HG03196 (cell line): Measurements from ENCODE around the gene GNB1L.
A peak's percentile ranks its signal among the peaks of the same experiment; 100 is the strongest.

ENCODE experiments used
- ATAC-seq: cut with Tn5 transposase; IDR thresholded peaks from one replicate; pipeline ENCODE4 v1.9.1; 2021; ENCODE audit not compliant: unreplicated experiment

Gene GNB1L, protein sequence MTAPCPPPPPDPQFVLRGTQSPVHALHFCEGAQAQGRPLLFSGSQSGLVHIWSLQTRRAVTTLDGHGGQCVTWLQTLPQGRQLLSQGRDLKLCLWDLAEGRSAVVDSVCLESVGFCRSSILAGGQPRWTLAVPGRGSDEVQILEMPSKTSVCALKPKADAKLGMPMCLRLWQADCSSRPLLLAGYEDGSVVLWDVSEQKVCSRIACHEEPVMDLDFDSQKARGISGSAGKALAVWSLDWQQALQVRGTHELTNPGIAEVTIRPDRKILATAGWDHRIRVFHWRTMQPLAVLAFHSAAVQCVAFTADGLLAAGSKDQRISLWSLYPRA

DNA sequence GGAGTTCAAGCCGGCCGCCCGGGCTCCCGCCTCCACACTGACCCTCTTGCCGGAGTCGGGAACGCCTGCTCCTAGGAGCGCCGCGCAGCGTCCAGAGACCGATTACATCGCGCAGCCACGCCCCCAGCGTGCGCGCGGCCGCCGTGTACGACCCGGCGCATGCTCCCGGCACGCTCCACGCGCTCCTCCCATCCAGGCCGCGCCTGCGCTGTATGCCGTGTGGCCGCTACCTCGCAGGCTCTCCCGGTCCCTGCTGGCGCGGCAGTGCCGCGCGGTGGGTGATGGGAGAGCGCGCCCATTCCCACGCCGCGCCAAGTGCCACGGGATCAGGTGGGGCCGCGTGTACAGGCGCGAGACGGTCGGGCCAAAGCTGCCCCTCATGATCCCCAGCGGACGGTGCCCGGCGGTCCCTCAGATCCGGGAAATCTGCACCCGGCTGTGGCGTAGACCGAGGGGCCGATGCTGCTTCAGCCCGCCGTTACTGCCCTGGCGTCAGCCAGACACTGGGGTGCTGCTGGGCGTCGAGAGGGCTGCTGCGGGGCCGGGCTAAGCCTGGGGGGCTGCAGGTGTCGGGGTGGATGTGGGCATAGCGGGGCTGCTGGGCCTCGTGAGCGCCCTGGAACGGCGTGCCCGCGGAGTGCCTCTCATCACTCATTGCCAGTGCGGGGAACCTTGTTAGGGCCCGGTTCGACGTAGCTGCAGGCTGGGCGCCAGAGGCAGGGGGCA lies at the start of gene GNB1L, which contains the start of gene RTL10:
TSS of gene GNB1L (minus strand) at position 97 of the 726 bp plus-strand sequence. CDS start 33,519 bp downstream, outside the sequence.
TSS of gene RTL10 (minus strand) at position 97 of the 726 bp plus-strand sequence. CDS start 2,613 bp downstream, outside the sequence.
- peak; percentile 73 for ATAC-seq

DNA sequence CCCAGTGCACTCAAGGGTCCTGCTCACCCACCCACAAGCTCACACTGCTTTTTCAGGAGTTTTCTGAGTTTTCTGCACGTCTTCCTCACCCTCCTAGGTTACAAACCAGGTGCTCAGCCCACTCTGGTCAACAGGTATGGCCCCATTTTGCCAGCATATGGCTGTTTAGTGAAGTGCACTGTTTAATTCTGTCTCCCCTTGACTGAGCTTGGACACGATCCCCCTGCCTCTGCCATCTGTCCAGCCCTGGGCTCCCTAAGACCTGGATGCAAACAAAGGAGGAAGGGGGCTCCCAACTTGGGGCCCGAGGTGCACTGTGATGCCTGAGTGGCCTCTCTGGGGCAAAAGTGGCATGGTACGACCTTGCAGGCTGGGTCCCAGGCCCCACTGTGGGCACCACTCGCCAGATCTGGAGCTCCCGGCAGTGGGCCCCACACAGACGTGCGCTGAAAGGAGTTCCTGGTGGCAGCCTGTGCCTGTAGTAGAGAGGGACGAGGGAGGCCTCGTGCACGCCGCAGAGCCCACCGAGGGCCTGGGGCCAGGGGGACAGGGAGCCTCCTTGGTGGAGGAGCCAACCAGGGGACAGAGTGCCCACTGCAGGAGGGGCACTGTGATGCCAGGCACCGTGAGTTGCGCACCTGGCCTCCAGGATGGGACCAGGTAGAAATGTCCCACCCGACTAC lies 49.6 kb upstream of the GNB1L start:
- no peak for ATAC-seq

DNA sequence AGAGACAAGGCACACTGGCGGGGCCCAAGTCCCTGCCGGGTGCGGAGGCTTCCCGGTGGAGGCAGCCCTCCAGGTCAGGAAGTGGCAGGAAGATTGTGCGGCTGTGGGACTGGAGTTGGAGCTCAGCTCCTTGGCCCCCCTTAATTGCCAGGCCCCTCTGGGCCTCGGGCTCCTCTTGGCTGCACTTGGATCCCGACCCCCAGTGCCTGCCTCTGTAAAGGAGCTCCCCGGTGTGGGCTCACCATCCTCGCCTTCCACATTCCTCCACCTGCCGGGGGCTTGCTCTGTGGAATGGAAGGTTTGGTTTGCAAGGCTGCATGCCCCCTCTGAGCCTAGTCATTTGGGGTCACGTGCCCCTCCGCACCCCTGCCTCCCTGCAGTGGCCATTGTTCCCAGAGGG lies 48.8 kb upstream of the GNB1L start:
- ATAC-seq: no peak

DNA sequence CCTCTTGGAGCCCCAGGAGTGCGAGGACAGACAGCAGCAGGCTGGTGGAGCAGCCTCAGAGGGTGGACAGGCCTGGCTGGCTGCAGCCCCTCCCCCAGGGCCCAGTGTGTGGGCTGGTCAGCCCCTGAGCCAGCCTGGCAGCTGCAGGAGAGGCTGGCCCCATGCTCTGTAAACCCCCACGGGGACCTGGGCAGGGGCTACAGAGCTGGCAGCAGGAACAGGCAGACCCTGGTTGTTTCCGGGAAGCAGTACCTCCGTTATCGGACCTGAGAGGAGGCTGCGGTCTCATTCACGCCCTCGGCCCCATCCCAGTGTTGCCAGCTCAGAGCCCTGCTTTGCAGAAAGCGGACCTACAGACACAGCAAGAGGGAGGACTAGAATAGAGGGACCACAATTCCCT lies 48.4 kb upstream of the GNB1L start:
- ATAC-seq: no peak

DNA sequence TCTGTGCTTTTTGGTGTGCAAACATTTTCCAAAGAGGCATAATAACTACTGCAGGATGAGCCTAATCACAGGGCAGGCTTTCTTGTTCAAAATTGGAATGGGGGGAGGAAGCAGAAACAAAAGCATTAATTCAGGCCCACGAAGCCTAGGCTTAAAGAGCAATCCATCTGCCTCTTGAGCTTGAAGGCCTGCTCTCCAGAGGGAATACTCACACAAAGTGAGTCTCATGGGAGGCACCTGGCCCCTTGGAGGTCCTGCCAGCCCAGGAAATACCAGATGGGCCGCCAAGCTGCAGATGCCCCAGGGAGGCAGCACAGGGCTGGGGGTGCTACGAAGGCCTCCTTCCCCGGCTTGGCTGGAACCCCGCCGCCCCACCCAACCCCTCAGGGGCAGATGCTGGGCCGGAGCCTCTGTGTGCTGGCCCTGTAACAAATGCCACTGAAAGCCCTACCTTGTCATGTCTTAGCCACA lies 47.6 kb upstream of the GNB1L start:
- ATAC-seq: no peak

DNA sequence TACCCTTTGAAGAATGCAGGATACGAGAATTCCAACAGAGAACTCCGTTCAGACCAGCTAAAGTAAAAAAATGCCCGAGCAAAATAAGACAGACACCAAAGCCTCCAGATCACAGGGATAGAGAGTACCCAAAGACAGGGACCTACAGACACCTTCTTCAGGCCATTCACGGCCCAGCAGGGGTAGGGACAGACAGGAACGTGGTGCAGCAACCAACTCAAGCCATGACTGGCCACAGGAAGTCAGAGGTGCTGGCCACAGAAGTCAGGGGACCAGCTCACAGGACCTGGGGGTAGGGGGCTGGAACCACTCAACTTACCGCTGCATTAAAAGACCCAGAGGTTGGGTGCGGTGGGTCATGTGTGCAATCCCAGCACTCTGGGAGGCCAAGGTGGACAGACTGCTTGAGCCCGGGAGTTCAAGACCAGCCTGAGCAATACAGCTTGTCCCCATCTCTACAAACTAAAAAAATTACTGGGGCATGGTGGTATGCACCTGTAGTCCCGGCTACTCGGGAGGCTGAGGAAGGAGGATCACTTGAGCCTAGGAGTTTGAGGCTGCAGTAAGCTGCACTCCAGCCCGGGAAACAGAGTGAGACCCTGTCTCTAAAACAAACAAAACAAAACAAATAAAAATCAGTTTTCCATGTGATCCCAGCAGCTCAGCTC lies 47.0 kb upstream of the GNB1L start:
- ATAC-seq: no peak

DNA sequence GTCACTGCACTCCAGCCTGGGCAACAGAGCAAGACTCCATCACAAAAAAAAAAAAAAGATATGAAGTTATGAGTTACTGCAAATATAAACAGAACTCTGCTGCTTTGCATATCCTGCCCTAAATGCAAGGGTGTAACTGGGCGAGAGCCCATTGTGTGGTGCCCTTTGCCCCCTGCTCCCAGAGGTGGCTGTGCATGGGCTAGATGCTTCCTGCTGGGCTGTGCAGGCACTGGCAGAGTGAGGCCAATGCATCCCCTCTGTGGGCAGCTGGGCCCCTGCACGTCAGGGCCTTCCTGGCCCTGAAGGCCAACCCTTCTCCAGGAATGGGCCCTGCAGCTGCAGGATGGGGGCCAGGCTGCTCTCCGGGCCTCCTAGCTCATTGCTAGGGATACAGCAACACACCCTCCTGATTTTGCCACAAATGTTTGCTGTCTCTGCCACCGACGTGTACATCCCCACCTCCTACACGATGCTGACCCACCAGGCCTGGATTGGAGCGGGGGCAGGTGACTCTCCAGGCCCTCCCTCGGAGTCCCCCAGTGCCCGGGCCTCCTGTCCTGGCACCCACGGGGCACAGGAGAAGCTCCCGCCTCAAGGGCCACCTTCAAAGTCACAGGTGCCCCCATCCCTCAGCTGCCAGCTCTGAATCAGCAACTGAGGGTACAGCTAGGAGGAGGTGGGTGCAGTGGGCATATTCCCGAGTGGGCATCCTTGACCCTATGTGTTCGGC lies 46.2 kb upstream of the GNB1L start:
- ATAC-seq: no peak

DNA sequence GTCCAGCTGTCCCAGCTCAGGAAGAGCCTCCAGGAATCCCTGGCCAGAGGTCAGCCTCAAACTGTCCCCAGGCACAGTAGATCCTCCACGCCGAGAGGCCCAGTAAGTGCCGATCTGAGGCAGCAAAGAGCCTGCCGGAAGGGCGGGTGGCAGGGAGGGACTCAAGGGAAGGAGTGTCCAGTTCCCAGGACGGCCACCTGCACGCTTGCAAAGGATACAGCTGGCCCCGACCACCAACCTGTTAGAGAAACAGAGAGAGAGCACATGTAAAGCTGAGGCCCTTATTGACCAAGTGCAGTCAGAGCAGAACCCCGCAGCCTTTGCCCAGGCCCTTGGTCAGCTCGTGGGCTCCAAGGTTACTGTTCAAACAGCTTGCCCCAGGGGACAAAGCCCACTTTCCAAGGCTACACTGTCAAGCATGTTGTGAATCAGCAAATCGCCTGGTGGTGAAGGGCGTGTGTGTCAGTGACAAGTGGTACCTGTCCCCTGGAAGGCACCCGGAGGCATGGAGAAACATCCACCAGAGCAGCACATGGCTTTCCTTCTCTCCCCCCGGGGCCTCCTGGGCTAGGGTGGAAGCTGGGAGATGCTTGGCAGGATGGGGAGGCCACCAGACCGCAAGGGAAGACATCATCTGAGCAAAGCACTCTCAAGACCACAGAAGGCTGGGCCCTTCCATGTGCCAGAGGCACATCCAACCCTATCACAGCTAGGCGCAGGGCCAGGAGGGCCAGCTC lies 44.3 kb upstream of the GNB1L start:
- no peak for ATAC-seq

DNA sequence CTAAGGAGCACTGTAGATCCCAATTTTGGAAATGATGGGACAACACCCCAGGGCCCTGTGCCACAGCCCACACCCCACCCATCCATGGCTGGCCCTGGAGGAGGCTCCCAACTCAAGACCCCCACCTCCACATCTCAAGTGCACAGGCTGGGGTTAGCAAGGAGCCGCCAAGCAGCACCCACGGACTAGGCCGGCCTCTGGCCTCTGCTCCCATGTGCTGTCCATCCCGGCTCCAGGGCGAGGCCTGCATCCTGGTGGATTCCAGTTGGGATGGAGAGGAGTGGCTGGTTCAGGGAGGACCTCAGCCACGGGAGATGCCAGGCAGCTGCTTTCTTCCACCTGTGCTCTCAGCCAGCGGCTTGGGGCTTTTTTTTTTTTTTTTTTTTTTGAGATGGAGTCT lies 43.5 kb upstream of the GNB1L start:
- ATAC-seq: no peak

DNA sequence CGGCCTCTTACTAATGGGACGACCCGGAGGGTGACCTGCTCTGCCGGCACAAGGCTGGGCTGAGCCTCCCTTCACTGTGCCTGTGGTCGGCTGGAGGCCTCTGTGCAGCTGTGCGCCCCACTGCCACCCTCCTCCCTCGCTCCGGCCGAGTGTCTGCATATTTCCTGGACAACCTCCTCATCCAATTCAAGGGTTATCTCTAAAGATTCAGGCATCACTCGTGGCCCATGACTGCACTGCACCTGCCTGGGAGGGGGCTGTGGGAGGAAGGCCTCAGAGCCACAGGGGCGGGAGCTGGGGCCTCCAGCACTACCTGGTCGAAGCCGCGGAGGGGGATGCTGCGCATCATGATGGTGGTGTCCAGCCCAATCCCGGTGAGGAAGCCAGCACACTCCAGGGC lies 43.1 kb upstream of the GNB1L start:
- ATAC-seq: no peak

DNA sequence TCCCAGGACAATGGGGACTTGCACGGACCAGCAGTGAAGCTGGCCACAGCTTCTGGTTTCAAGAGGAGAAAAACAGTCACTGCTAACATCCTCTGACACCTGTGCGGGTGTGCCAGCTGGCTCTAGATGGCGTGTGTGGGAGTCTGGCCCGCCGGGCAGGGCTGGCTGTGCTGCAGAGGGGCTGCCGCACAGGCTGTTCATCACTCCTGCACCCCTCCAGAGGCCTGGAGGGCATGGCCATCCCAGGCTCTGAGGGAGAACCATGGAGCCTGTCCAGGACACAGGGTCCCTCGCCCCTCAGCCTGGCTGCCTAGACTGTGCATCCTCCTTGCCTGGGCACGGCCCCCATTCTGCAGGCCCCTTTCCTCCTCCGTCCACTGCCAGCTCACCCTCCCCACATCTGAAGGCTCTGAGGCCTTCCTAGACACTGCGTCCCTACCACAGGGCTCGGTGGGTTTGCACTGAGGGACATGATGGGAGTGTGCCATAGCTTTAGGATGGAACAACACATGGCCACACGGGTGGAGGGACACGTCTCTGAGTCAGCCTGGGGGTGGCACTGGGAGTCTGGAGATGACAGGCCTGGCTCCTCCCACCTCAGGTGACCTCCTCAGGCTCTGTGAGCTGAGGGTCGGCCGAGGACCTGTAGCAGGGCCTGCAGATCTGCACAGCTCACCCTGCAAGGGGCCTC lies 42.1 kb upstream of the GNB1L start:
- no peak for ATAC-seq

DNA sequence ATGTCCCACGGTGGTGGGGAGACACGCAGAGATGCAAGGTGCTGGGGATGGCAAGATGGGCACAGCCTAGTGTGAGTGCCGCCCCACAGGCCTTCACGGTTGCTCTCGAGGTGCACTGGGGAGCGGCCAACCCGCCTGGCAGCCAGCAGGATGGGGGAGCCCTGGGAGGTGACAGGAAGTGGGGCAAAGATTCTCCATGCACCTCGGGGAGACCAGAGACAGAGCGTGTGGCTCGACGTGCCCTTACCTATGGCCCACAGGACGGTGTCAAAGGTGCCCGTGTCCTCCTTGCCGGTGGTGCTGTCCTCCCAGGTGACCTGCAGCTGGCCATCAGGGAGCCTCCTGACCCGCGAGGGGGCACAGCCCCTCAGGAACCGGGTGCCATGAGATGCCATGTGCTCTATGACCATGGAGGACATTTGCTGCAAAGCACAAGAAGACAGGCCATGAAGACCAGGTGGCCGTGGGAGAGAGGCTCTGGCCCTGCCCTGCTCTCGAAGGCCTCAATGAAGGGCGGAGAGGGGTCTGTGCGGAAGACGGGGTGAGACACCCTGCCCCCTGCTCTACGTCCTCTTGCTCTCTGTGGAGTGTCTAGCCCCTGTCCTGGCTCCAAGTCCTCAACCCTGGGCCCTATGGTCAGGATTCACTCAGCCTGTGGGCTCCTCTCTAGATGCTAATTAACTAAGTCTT lies 40.6 kb upstream of the GNB1L start:
- ATAC-seq: no peak

DNA sequence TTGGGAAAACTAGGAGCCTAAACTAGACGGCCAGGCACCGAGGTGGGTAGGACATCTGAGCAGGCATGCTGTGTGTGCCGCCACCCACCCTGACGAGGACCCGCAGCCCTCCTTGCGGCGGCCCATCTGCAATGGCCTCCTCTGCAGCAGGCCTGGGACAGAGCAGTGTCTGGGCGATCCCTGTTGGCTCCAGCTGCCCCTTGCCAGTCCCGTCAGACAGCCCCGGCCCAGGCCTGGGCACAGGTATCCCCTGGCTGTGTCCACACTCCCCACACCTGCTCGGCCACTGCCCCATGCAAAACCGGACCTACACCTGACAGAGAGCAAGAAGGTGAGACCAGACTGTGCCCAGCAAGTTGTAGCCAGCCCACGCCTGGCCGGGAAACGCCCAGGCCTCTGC lies 38.7 kb upstream of the GNB1L start:
- ATAC-seq: no peak

DNA sequence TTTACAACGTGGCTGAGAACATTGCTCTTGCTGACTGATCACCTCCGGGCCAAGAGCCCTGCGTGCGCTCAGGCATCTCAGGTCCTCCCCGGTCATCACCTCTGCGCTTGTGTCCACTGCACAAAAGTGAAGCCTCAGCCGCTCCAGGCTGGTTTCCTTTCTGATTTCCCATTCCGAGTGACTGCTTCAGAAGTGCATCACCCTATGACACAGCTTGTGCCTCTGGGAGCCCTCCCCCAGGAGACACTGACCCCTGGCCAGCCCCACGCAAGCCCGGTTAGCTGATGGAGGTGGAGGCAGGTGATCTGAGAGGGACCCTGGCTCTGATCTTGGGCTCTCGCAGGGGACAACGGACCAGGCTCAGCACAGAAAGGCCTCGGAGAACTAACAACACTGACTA lies 38.3 kb upstream of the GNB1L start:
- no peak for ATAC-seq

DNA sequence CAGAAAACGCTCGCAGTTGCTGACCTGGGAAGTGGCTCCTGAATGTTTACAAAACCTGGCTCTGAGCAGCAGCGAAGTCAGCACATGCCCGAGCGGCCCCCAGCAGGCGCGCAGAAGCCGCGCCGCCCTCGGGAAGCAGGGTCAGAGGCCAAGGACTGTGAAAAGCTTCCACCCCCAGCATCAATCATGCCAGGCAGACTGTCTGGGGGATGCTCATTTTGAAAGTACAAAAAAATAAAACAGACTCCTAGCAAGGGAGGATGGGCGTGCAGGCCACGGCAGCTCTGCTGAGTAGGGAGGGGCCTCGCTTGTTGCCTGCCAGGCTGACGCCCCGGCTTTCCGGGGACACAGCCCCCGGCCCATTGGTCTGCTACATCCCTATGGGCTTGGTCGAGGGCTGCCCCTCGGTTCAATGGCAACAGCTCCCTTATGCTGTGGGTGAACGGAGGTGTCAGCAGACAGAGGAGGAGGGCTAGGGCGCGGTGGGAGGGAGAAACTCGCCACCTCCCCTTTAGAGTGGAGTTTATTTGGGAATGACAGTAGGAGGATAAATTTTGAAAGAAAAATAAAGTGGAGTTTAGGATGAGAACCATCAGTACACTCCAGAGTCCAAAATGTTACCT lies 37.7 kb upstream of the GNB1L start:
- no peak for ATAC-seq

DNA sequence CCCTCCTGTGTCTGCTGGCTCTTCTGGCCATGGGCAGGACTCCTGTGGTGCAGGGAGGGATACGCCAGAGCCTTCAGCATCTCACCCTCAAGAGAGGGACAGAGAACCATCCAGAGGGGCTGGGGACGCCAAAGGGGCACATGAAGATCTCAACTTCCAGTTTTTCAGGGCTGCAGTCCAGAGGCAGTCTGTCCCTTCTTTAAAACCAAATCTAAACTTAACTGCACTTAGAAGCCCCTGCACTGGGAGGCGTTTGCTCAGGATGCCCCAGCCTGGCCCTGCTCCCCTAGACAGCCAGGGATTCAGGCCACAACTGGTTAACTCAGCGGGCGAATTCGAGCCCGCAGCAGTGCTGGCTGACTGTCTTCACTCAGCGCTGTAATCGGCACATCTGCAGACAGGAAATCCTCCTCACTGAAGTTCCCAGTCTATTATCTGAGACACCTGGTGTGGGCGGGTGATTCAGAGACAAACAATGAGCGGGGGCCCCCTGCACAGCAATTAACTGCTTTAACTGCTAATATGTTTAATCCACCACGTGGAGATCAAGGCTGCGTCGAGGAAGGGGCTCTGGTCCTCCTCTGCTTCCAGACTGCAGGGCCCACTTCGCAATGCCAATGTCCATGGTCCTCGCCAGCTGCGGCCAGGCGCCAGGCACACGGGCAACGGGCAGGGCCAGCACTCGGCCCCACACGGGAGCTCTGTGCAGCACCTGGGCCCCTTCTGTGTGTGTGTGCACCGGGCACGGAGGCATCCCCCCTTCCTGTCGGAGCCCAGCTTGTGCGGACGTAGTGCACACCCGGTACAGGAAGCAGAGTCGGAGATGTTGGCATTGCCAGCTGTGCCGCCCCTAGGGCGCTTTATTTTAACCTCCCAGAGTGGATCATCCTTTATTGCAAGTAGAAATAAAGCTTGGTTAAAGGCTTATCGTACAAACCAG lies 36.9 kb upstream of the GNB1L start:
- ATAC-seq: no peak
